ENCODE results near the gene YDJC.

Gene YDJC

DNA sequence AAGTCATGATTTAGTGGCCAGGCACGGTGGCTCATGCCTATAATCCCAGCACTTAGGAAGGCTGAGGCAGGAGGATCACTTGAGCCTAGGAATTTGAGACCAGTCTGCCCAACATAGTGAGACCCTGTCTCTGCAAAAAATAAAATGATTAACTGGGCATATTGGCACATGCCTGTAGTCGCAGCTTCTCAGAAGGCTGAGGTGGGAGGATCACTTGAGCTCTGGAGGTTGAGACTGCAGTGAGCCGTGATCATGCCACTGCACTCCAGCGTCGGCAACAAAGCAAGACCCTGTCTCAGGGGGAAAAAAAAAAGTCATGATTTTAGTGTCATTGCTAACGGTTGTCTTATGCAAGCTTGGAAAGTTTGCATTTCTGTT, 50.4 kb downstream of the YDJC start:
- Mint-ChIP-seq H3K4me3 (no peak overlapping the region), H3K27me3 (ENCODE audit: low read depth) (no peaks in the 10 kb centered on the region), H3K9me3 (no peaks in the 10 kb centered on the region), H3K27ac (no peak overlapping the region), H3K36me3 (ENCODE audit: low read depth) (peaks cover 4% of the 10 kb centered on the region), H3K4me1 (peaks cover 21% of the 10 kb centered on the region)
- TF ChIP-seq, protein P1, sequence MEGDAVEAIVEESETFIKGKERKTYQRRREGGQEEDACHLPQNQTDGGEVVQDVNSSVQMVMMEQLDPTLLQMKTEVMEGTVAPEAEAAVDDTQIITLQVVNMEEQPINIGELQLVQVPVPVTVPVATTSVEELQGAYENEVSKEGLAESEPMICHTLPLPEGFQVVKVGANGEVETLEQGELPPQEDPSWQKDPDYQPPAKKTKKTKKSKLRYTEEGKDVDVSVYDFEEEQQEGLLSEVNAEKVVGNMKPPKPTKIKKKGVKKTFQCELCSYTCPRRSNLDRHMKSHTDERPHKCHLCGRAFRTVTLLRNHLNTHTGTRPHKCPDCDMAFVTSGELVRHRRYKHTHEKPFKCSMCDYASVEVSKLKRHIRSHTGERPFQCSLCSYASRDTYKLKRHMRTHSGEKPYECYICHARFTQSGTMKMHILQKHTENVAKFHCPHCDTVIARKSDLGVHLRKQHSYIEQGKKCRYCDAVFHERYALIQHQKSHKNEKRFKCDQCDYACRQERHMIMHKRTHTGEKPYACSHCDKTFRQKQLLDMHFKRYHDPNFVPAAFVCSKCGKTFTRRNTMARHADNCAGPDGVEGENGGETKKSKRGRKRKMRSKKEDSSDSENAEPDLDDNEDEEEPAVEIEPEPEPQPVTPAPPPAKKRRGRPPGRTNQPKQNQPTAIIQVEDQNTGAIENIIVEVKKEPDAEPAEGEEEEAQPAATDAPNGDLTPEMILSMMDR (IDR thresholded peaks at IDR 0.05; ENCODE audit: unreplicated experiment in 3 of 3): no peak
